DND-41 (cell line): ENCODE results near the gene CITED1.
"Not testable (repeated sequence)": the region's sequence is repeated elsewhere in the genome, so short reads cannot be mapped to it uniquely, and the experiment has no call there.

Experiments used
- EZH2 ChIP-seq: IDR thresholded peaks from 3 replicates; pipeline ENCODE4 v1.6.1; 2012; ENCODE audit warnings: borderline replicate concordance, low read depth, mild to moderate bottlenecking, moderate library complexity, low read length, inconsistent platforms; ENCODE audit not compliant: severe bottlenecking
- TF ChIP-seq, protein P1 (sequence below): IDR thresholded peaks from 2 replicates; pipeline ENCODE4 v1.5.1; 2012; ENCODE audit warnings: borderline replicate concordance, low read length, moderate library complexity, mild to moderate bottlenecking; ENCODE audit not compliant: poor library complexity, severe bottlenecking; ENCODE audit errors: extremely low read depth

DNA sequence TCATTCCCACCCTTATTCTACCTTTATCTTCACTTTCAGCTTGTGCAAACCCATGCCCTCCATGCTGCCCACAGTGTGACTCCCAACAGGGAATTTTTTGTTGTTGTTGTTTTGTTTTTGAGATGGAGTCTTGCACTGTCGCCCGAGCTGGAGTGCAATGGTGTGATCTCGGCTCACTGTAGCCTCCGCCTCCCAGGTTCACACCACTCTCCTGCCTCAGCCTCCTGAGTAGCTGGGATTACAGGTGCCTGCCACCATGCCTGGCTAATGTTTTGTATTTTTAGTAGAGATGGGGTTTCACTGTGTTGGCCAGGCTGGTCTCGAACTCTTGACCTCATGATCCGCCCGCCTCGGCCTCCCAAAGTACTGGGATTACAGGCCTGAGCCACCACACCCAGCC is 13.9 kb upstream of the CITED1 start:
- TF ChIP-seq, protein P1, sequence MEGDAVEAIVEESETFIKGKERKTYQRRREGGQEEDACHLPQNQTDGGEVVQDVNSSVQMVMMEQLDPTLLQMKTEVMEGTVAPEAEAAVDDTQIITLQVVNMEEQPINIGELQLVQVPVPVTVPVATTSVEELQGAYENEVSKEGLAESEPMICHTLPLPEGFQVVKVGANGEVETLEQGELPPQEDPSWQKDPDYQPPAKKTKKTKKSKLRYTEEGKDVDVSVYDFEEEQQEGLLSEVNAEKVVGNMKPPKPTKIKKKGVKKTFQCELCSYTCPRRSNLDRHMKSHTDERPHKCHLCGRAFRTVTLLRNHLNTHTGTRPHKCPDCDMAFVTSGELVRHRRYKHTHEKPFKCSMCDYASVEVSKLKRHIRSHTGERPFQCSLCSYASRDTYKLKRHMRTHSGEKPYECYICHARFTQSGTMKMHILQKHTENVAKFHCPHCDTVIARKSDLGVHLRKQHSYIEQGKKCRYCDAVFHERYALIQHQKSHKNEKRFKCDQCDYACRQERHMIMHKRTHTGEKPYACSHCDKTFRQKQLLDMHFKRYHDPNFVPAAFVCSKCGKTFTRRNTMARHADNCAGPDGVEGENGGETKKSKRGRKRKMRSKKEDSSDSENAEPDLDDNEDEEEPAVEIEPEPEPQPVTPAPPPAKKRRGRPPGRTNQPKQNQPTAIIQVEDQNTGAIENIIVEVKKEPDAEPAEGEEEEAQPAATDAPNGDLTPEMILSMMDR: not testable (repeated sequence)
- not testable (repeated sequence) for TF ChIP-seq EZH2
